Middle frontal gyrus (tissue), 1 donor: ENCODE data around the gene CIART.
A peak's percentile ranks its signal among the peaks of the same experiment; 100 is the strongest.

Experiments
- DNase-seq: peaks from one replicate; pipeline ENCODE4 v3.0.0-alpha.2; 2015; ENCODE audit warnings: low spot score; ENCODE audit errors: extremely low spot score

CIART gene

GRCh38 chr1:150261367-150261766, 21.0 kb upstream of the CIART start:
- DNase-seq = no peak

GRCh38 chr1:150262388-150263320, 19.7 kb upstream of the CIART start:
- DNase-seq = no peak

- DNase-seq = no peak
Measured at GRCh38 chr1:150263549-150263948, 18.8 kb upstream of the CIART start.

GRCh38 chr1:150267896-150268295, 14.5 kb upstream of the CIART start:
- no peak for DNase-seq

- no peak for DNase-seq
Measured at GRCh38 chr1:150268340-150268704, 14.0 kb upstream of the CIART start.

- DNase-seq = peak; percentile 99
Measured at GRCh38 chr1:150268705-150269403, 13.5 kb upstream of the CIART start, which contains the start of gene APH1A. Gene APH1A, minus strand, starts transcription at chr1:150269016. Its CDS starts 206 bp downstream, at chr1:150268810.

GRCh38 chr1:150269451-150269850, 12.9 kb upstream of the CIART start:
- DNase-seq = no peak

- no peak for DNase-seq
Measured at GRCh38 chr1:150271291-150271959, 10.9 kb upstream of the CIART start.

GRCh38 chr1:150273311-150273710, 9.0 kb upstream of the CIART start:
- no peak for DNase-seq

GRCh38 chr1:150280138-150280707, 2.1 kb upstream of the CIART start:
- no peak for DNase-seq

GRCh38 chr1:150281221-150281757, 1.1 kb upstream of the CIART start:
- peak; percentile 69 for DNase-seq

GRCh38 chr1:150282558-150282958, 204 bp downstream of the CIART start:
- no peak for DNase-seq

- DNase-seq = no peak
Measured at GRCh38 chr1:150283260-150283659, 906 bp downstream of the CIART start.

- no peak for DNase-seq
Measured at GRCh38 chr1:150288382-150288781, 6.0 kb downstream of the CIART start.

- no peak for DNase-seq
Measured at GRCh38 chr1:150288822-150289221, 6.5 kb downstream of the CIART start.

- peak; percentile 91 for DNase-seq
Measured at GRCh38 chr1:150293433-150294253, 11.3 kb downstream of the CIART start, which contains the start of gene MRPS21. Gene MRPS21, plus strand, starts transcription at chr1:150293861. Its CDS starts 506 bp downstream, at chr1:150294367.

- no peak for DNase-seq
Measured at GRCh38 chr1:150295476-150295875, 13.1 kb downstream of the CIART start.

GRCh38 chr1:150299716-150300115, 17.4 kb downstream of the CIART start:
- DNase-seq = no peak

GRCh38 chr1:150302338-150302737, 20.0 kb downstream of the CIART start:
- peak; percentile 71 for DNase-seq

- DNase-seq = no peak
Measured at GRCh38 chr1:150302902-150303301, 20.5 kb downstream of the CIART start.
